ENCODE data around the gene INO80E.
"Not testable (repeated sequence)": the region's sequence is repeated elsewhere in the genome, so short reads cannot be mapped to it uniquely, and the experiment has no call there.

- not testable (repeated sequence) for TF ChIP-seq EGR1 (IDR thresholded peaks at IDR 0.05; ENCODE audit: borderline replicate concordance, low read depth, low read length); NRF1 (IDR thresholded peaks at IDR 0.05; ENCODE audit: low read depth, low read length); TBP (IDR thresholded peaks at IDR 0.05; ENCODE audit: low read depth, low read length); CTCF (IDR thresholded peaks at IDR 0.05; ENCODE audit: control extremely low read depth in 1 of 3, insufficient read depth in 1 of 3, low read depth in 1 of 3, low read length in 3 of 3); JUND (IDR thresholded peaks at IDR 0.05; ENCODE audit: low read length); EZH2 (IDR thresholded peaks at IDR 0.05; ENCODE audit: low read depth, low read length, severe bottlenecking); POLR2AphosphoS5 (IDR thresholded peaks at IDR 0.05; ENCODE audit: low read depth, low read length); TEAD4 (IDR thresholded peaks at IDR 0.05; ENCODE audit: low read depth, low read length); NANOG (IDR thresholded peaks at IDR 0.05; ENCODE audit: insufficient read depth, low read depth, low read length, poor library complexity, severe bottlenecking); CEBPB (IDR thresholded peaks at IDR 0.05; ENCODE audit: low read depth, low read length); EP300 (IDR thresholded peaks at IDR 0.05; ENCODE audit: borderline replicate concordance in 1 of 2, low read depth in 2 of 2, low read length in 2 of 2); TCF12 (IDR thresholded peaks at IDR 0.05; ENCODE audit: low read depth, low read length)
These were observed 36.2 kb upstream of the INO80E start for GRCh38 chr16:29959821-29960220.
